Measurements from ENCODE around the gene SMTNL2.

SMTNL2 gene

DNA sequence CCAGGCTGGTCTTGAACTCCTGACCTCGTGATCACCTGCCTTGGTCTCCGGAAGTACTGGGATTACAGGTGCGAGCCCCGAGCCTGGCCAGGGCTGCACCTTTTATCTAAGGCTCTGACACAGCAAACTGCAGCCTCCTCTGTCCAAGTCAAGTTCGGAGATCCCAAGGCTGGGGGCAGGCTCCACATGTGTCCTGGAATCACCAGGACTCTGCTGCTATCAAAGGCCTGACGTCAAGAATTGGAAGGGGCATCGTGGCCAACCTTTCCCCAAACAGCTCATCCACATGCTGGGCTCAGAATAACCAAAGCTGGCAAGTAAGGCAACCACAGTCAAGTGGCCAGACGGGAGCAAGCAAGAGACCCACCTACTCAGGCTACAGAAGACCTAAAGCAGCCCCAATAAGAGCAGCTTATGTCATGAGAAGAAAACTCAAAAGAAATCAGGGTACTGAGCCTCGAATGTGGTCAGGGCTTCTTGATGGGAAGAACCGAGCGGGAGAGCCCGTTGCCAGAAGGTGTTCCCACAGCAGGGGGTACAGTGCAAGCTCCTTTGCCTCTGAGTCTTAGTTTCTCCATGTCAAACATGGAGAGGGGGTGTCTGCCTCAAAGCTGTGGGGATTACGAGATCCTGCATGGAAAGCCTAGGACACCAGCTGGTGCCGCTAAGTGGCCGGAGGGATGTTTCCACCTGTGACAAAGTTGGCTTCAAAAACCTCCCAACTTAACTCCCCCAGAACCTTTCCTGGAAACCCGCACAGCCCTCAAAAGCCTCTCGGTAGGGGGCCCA, 37.0 kb upstream of the SMTNL2 start:
- peaks cover 70% of the 10 kb centered on the region for H3K36me3 ChIP-seq (ENCODE audit: control insufficient read depth, insufficient read depth, low read length)
- H3K9me3 ChIP-seq (ENCODE audit: control insufficient read depth, insufficient read depth, low read length): no peaks in the 10 kb centered on the region
- H3K27me3 ChIP-seq (ENCODE audit: control insufficient read depth, insufficient read depth, low read length): no peaks in the 10 kb centered on the region
- DNase-seq (ENCODE audit: low read depth, low spot score): no peak
- WGBS (ENCODE audit: insufficient coverage, insufficient read length): no CpG with 5 or more reads among the region's 17 CpGs
- no peak overlapping the region for H3K27ac ChIP-seq (ENCODE audit: low read length)
- H3K4me1 ChIP-seq (ENCODE audit: control insufficient read depth, insufficient read depth, low read length): peaks cover 2% of the 10 kb centered on the region; the same call in 1 of the 2 replicates
- H3K4me3 ChIP-seq (ENCODE audit: low read length): no peak overlapping the region

DNA sequence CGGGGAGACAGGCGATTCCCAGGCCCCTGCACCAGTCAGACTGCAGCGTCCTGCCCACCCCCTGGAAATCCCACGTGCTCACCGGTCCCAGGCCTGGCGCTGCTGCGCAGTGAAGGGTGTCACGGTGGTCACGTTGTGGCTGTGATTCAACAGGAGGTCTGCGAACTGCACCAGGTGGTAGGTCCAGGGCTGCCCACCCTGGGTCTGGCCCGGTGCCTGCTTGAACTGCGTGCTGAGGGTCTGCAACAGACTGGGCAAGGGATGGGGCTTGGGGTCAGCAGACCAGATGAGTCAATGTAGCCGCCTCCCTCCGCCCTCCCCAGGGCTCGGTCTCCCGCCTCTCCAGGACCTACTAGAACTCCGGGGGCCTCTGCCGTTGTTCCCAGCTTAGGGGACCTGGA, 36.3 kb upstream of the SMTNL2 start:
- no peaks in the 10 kb centered on the region for H3K27me3 ChIP-seq (ENCODE audit: control insufficient read depth, insufficient read depth, low read length)
- no peak for DNase-seq (ENCODE audit: low read depth, low spot score)
- H3K36me3 ChIP-seq (ENCODE audit: control insufficient read depth, insufficient read depth, low read length): peaks cover 67% of the 10 kb centered on the region
- no peak overlapping the region for H3K27ac ChIP-seq (ENCODE audit: low read length)
- no CpG with 5 or more reads among the region's 18 CpGs for WGBS (ENCODE audit: insufficient coverage, insufficient read length)
- H3K9me3 ChIP-seq (ENCODE audit: control insufficient read depth, insufficient read depth, low read length): no peaks in the 10 kb centered on the region
- H3K4me3 ChIP-seq (ENCODE audit: low read length): no peak overlapping the region
- peaks cover 2% of the 10 kb centered on the region; the same call in 1 of the 2 replicates for H3K4me1 ChIP-seq (ENCODE audit: control insufficient read depth, insufficient read depth, low read length)

DNA sequence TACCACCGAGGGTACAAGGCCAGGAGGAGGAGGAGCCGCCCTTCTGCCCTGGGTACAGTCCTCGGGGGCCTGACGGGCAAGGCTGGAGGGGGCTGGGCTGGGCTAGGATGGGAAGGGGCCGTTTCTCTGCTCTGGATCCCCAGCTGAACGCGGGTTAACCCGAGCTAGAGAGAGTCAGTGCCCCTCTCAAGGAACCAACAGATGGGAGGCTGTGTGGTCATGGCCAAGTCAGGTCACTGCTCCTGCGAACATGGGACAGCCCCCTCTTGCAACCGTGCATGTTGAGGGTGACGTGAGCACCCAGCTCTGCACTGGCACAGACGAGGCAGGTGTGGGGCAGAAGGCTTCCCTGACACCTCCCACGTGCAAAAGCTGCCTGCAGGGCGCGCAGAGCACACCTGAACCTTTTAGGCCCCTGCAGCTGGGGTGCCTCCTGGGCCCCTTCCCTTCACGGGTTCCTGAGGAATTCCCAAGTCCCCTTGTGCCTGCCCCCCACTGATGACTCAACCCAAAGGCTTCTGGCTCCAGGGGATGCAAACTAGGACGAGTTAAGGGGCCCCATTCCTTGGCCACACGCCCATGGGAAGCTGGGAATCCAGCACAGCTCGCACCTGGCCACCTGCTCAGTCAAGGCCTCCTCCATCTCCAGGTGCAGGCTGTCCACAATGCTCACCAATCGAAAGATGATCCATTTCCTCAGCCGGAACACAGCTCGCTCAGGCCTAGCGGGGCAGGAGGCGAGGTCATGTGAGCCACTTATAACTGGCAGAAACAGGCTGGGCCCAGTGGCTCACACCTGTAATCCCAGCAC, 35.4 kb upstream of the SMTNL2 start:
- H3K36me3 ChIP-seq (ENCODE audit: control insufficient read depth, insufficient read depth, low read length): peaks cover 61% of the 10 kb centered on the region
- no CpG with 5 or more reads among the region's 24 CpGs for WGBS (ENCODE audit: insufficient coverage, insufficient read length)
- no peaks in the 10 kb centered on the region for H3K27me3 ChIP-seq (ENCODE audit: control insufficient read depth, insufficient read depth, low read length)
- H3K9me3 ChIP-seq (ENCODE audit: control insufficient read depth, insufficient read depth, low read length): no peaks in the 10 kb centered on the region
- H3K27ac ChIP-seq (ENCODE audit: low read length): no peak overlapping the region
- H3K4me1 ChIP-seq (ENCODE audit: control insufficient read depth, insufficient read depth, low read length): peaks cover 3% of the 10 kb centered on the region; the same call in 1 of the 2 replicates
- H3K4me3 ChIP-seq (ENCODE audit: low read length): no peak overlapping the region
- DNase-seq (ENCODE audit: low read depth, low spot score): no peak

DNA sequence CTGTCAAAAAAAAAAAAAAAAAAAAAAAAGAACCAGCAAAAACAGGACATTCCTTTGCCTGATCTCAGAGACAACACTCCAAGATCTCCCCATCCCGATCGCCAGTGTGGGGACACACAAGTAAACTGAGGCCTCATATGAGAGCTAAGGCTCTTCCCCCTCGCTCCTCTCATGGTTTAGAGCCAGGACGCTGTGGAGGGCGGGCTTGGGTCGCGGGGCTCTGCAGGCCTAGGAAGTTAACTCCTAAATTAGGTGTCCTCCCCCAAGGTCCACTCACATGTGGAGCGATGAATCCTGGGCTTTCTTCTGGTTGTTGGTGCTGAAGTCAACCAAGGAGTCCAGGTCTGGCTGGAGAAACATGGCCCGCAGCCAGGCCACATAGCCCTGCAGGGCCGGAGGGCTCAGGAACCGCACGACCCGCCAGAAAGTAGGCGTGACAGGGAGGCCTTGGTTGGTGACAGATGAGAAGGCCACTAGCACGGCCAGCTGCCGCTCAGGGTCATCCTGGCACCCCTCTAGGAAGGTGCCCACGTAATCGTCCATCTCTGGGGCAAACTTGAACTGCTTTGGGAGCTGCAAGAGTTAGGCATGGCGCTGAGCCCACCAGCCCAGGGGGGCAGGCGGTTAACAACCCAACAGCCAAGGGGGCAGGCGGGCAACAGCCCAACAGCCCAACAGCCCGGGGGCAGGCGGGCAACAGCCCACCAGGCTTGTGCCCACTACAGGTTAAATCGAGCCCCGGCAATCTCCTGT, 34.4 kb upstream of the SMTNL2 start:
- H3K9me3 ChIP-seq (ENCODE audit: control insufficient read depth, insufficient read depth, low read length): no peaks in the 10 kb centered on the region
- WGBS (ENCODE audit: insufficient coverage, insufficient read length): no CpG with 5 or more reads among the region's 25 CpGs
- H3K36me3 ChIP-seq (ENCODE audit: control insufficient read depth, insufficient read depth, low read length): peaks cover 54% of the 10 kb centered on the region
- DNase-seq (ENCODE audit: low read depth, low spot score): no peak
- no peak overlapping the region for H3K4me3 ChIP-seq (ENCODE audit: low read length)
- no peaks in the 10 kb centered on the region for H3K27me3 ChIP-seq (ENCODE audit: control insufficient read depth, insufficient read depth, low read length)
- peaks cover 3% of the 10 kb centered on the region; the same call in 1 of the 2 replicates for H3K4me1 ChIP-seq (ENCODE audit: control insufficient read depth, insufficient read depth, low read length)
- H3K27ac ChIP-seq (ENCODE audit: low read length): no peak overlapping the region

DNA sequence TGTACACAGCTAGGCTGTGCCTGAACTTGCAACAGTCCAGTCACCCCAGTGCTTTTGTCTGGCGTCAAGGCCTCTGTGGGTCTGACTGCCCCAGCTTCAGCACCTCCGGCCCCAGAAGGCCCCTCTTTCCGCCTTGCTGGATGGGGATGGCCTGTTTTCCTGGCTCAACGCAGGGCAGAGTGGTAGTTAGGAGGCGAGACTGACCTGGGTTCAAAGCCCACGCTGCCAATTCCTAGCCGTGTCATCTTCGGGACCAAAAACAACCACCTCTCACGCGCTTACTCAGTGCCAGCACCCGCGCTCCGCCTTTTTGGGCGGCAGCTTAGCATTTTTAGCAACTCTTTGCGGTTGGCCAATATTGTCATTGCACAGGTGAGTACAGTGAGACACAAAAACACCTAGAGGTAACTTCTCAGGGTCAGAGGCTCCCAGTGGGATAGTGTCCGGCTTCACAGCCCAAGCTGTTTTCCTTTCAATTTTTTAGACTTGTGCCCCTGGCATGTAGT, 33.7 kb upstream of the SMTNL2 start:
- Histone ChIP-seq H3K36me3 (ENCODE audit: control insufficient read depth, insufficient read depth, low read length) (peaks cover 51% of the 10 kb centered on the region), H3K27ac (ENCODE audit: low read length) (no peak overlapping the region), H3K9me3 (ENCODE audit: control insufficient read depth, insufficient read depth, low read length) (no peaks in the 10 kb centered on the region), H3K4me3 (ENCODE audit: low read length) (no peak overlapping the region), H3K4me1 (ENCODE audit: control insufficient read depth, insufficient read depth, low read length) (peaks cover 3% of the 10 kb centered on the region; the same call in 1 of the 2 replicates), H3K27me3 (ENCODE audit: control insufficient read depth, insufficient read depth, low read length) (no peaks in the 10 kb centered on the region)
- DNase-seq (ENCODE audit: low read depth, low spot score): no peak
- no CpG with 5 or more reads among the region's 16 CpGs for WGBS (ENCODE audit: insufficient coverage, insufficient read length)

DNA sequence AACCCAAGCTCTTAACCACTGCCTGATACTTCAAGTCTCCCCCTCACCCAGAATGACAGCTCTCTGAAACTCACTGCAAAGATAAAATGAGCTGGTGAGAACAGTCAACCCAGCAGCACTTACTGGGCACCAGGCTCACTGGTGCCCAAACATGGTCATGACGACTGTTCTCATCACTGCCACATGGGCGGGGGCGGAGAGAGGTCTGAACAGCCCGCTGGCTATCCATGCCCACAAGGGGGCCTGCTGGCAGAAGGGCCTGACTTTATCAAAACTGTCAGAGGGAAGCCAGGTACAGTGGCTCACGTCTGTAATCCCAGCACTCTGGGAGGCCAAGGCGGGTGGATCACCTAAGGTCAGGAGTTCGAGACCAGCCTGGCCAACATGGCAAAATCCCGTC, 33.2 kb upstream of the SMTNL2 start:
- no CpG with 5 or more reads among the region's 8 CpGs for WGBS (ENCODE audit: insufficient coverage, insufficient read length)
- no peak for DNase-seq (ENCODE audit: low read depth, low spot score)
- peaks cover 5% of the 10 kb centered on the region for H3K4me1 ChIP-seq (ENCODE audit: control insufficient read depth, insufficient read depth, low read length)
- no peaks in the 10 kb centered on the region for H3K9me3 ChIP-seq (ENCODE audit: control insufficient read depth, insufficient read depth, low read length)
- no peak overlapping the region for H3K4me3 ChIP-seq (ENCODE audit: low read length)
- H3K27ac ChIP-seq (ENCODE audit: low read length): no peak overlapping the region
- H3K36me3 ChIP-seq (ENCODE audit: control insufficient read depth, insufficient read depth, low read length): peaks cover 50% of the 10 kb centered on the region
- no peaks in the 10 kb centered on the region for H3K27me3 ChIP-seq (ENCODE audit: control insufficient read depth, insufficient read depth, low read length)

DNA sequence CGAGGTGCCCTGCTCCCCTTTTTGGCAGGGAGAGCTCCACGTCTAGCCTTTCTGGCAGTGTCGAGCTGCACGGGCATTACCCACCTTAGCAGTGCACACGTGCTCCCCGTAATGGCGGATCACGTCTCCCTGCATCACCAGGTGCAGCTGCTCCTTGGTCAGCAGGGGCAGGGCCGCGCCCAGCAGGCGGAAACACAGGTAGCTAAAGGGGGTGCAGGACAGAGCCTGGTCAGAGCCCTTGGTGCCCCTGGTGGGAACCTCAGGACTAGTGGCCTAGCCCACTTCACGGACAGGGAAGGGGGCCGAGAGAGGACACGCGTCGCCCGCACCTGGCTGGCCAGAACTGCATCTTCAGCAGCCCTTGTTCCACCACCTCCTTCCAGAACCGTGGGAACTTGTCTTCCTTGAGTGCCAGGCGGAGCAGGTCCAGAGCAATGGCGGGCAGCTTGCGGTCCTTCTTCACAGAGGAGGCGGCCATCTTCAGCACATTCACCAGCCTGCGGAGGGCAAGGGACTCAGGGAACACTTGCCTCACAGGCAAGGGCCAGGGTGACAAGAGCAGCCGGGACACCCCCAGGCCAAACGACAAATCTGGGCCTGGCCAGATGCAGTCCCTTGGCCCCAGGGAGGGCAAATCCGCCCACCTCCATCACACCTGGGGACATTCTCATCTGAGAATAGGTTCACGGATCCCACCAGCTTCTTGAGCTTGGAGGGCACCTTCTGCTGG, 32.4 kb upstream of the SMTNL2 start:
- Histone ChIP-seq H3K4me1 (ENCODE audit: control insufficient read depth, insufficient read depth, low read length) (peaks cover 6% of the 10 kb centered on the region), H3K4me3 (ENCODE audit: low read length) (no peak overlapping the region), H3K9me3 (ENCODE audit: control insufficient read depth, insufficient read depth, low read length) (no peaks in the 10 kb centered on the region), H3K27me3 (ENCODE audit: control insufficient read depth, insufficient read depth, low read length) (no peaks in the 10 kb centered on the region), H3K36me3 (ENCODE audit: control insufficient read depth, insufficient read depth, low read length) (peaks cover 47% of the 10 kb centered on the region), H3K27ac (ENCODE audit: low read length) (no peak overlapping the region)
- DNase-seq (ENCODE audit: low read depth, low spot score): no peak
- WGBS (ENCODE audit: insufficient coverage, insufficient read length): no CpG with 5 or more reads among the region's 27 CpGs

DNA sequence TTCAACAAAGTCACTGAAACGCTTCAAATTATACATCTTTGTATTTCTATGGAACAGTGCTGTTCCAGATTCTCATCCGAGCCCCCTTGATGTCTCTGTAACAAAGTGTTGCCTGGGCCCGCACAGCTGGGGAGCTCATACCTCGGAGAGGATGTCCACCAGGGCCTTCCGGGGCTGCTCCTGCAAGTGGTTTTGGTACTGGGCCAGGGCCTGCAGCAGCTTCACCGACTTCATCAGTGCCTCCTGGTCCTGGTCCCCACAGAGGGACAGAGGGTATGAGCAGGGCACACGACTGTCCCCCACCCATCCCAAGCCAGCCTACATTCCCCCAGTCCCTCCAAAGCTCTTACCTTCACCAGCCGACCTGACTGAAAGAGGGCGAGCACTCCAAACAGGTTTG, 30.7 kb upstream of the SMTNL2 start:
- WGBS (ENCODE audit: insufficient coverage, insufficient read length): no CpG with 5 or more reads among the region's 9 CpGs
- Histone ChIP-seq H3K4me1 (ENCODE audit: control insufficient read depth, insufficient read depth, low read length) (peaks cover 4% of the 10 kb centered on the region), H3K36me3 (ENCODE audit: control insufficient read depth, insufficient read depth, low read length) (peaks cover 36% of the 10 kb centered on the region), H3K4me3 (ENCODE audit: low read length) (no peak overlapping the region), H3K9me3 (ENCODE audit: control insufficient read depth, insufficient read depth, low read length) (no peaks in the 10 kb centered on the region), H3K27me3 (ENCODE audit: control insufficient read depth, insufficient read depth, low read length) (no peaks in the 10 kb centered on the region), H3K27ac (ENCODE audit: low read length) (no peak overlapping the region)
- no peak for DNase-seq (ENCODE audit: low read depth, low spot score)

DNA sequence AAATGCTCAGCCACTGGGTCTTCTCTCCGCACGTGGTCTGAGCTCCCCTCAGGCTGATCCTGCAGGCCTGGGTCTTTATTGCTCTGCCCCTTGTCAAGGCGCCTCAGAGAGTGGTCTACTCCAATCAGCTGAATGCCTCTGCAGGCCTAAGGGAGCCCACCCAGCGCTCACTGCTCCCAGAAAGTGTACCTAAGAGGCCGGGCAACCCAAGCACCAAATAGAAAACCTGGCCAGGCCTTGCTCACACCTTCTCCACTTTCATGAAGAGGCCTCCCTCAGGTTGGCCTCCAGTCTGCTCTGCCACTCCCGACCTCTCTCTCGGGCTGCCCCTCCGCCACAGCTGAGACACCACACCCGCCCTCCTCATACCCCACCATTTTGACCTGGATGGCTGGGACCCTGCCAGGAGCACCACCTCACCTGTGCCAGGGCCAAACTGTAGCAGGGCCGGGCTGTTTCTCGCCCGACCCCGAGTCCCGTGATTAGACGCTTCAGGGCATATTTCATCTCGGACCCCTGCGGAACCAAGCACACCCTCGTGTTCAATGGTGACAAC, 29.8 kb upstream of the SMTNL2 start:
- Histone ChIP-seq H3K27ac (ENCODE audit: low read length) (no peak overlapping the region), H3K4me3 (ENCODE audit: low read length) (peak overlapping the region; percentile 89), H3K4me1 (ENCODE audit: control insufficient read depth, insufficient read depth, low read length) (peaks cover 4% of the 10 kb centered on the region), H3K27me3 (ENCODE audit: control insufficient read depth, insufficient read depth, low read length) (no peaks in the 10 kb centered on the region), H3K36me3 (ENCODE audit: control insufficient read depth, insufficient read depth, low read length) (peaks cover 28% of the 10 kb centered on the region), H3K9me3 (ENCODE audit: control insufficient read depth, insufficient read depth, low read length) (no peaks in the 10 kb centered on the region)
- no peak for DNase-seq (ENCODE audit: low read depth, low spot score)
- no CpG with 5 or more reads among the region's 18 CpGs for WGBS (ENCODE audit: insufficient coverage, insufficient read length)

Measured in iPS DF 6.9 (cell line).